Transverse colon (tissue), 4 donors: Measurements from ENCODE around the gene ARID3A. TPM values are rescaled to one million over a fixed set of nuclear protein-coding genes. Genes with fewer than 3 reads are reported as not detected.
A peak's percentile ranks its signal among the peaks of the same experiment; 100 is the strongest.

ENCODE experiments used
- DNase-seq: peaks from one replicate; pipeline ENCODE4 v3.0.0-alpha.2; 2019
- H3K27ac ChIP-seq, 4 donors: fragments of 200-600 bp; sonication (generic); 2 replicates each; pipeline ENCODE4 v1.5.1; 2016 to 2018; ENCODE audit warnings: inconsistent platforms in 4 of 4
- H3K27me3 ChIP-seq: fragments of 200-600 bp; sonication (generic); 2 replicates; pipeline ENCODE4 v1.5.1; 2017; ENCODE audit warnings: inconsistent platforms
- H3K36me3 ChIP-seq, 4 donors: fragments of 200-600 bp; sonication (generic); 2 replicates each; pipeline ENCODE4 v1.5.1; 2017 to 2019; ENCODE audit warnings: inconsistent platforms in 4 of 4
- H3K4me1 ChIP-seq, 4 donors: fragments of 200-600 bp; sonication (generic); 2 replicates each; pipeline ENCODE4 v1.5.1; 2017 to 2020; ENCODE audit warnings: inconsistent platforms in 4 of 4
- H3K4me3 ChIP-seq, 4 donors: fragments of 200-600 bp; sonication (generic); 1 replicate in 1 of 4; 2 replicates in 3 of 4; pipeline versions ENCODE4 v1.5.1 to v1.6.1; 2017 to 2019; ENCODE audit warnings: inconsistent platforms in 4 of 4
- H3K9me3 ChIP-seq, 2 donors: fragments of 200-600 bp; sonication (generic); 2 replicates each; pipeline ENCODE4 v1.5.1; 2017 to 2019; ENCODE audit warnings: inconsistent platforms in 2 of 2
- EP300 ChIP-seq: sonication (generic); formaldehyde crosslinking; IDR thresholded peaks from one replicate; pipeline ENCODE4 v1.6.1; 2017; ENCODE audit warnings: antibody characterized with exemption, low read depth
- POLR2A ChIP-seq: fragments of 450-650 bp; IDR thresholded peaks from one replicate; pipeline ENCODE4 v1.6.1; 2016; ENCODE audit warnings: antibody characterized with exemption, mild to moderate bottlenecking, moderate library complexity
- POLR2AphosphoS5 ChIP-seq, 3 donors: sonication (generic); formaldehyde crosslinking; IDR thresholded peaks; one replicate each; pipeline ENCODE4 v1.6.1; 2016; ENCODE audit warnings: antibody characterized with exemption in 3 of 3
- WGBS, 2 donors: methylation state at CpG; one replicate each; pipeline ENCODE4 v1.1.5; 2018; ENCODE audit warnings: low coverage in 1 of 2; 5-methylcytosine and 5-hydroxymethylcytosine counted together
- in situ Hi-C, 4 donors: fragments of 200-750 bp; cut with MboI; loops; one replicate each; pipeline versions ENCODE4 v1.15.0 to v1.15.1; 2017; ENCODE audit warnings: low sequenced_read_pairs in 3 of 4, low pct_ligation_motif_present in 1 of 4, low pct_unique_long_range_greater_than_20kb in 1 of 4
- intact Hi-C: fragments of 100-400 bp; cut with DNase I; formaldehyde crosslinking; loops from one replicate; pipeline ENCODE4 v1.15.1; 2023; ENCODE audit warnings: low total_unique reads
- total RNA-seq, 4 donors: library from RNA; depleted of rRNA; stranded (reverse); fragments of >200 nt; gene quantifications; one replicate each; pipeline ENCODE4 v1.1.0, GENCODE V29; 2016
- TF ChIP-seq, protein P1 (sequence below), 5 experiments: fragments of 200-600 bp in 3 of 5; fragments of 450-650 bp in 2 of 5; sonication (generic) in 3 of 5; IDR thresholded peaks; 1 replicate in 2 of 5; 2 replicates in 3 of 5; pipeline ENCODE4 v1.5.1; 2016 to 2017; ENCODE audit warnings: antibody characterized with exemption in 5 of 5, inconsistent platforms in 3 of 5, mild to moderate bottlenecking in 2 of 5, moderate library complexity in 1 of 5

The ARID3A gene
- total RNA-seq, 4 donors from 2014 or later = 2.2 to 8.7 (median 4.3) TPM

- peaks cover 0 to 1% (median 0%) of the 10 kb centered on the region in 4 donors for H3K4me1 ChIP-seq
- H3K9me3 ChIP-seq = no peaks in the 10 kb centered on the region
- intact Hi-C loops (no loop called here), in situ Hi-C loops (no loop called here)
- 51% methylated on average over 27 of the region's 27 CpGs; no CpG with 5 or more reads in 1 of the 2 donors for WGBS, 2 donors
- peaks cover 0 to 18% (median 8%) of the 10 kb centered on the region in 4 donors for H3K36me3 ChIP-seq
- DNase-seq = no peak
- TF ChIP-seq, protein P1, sequence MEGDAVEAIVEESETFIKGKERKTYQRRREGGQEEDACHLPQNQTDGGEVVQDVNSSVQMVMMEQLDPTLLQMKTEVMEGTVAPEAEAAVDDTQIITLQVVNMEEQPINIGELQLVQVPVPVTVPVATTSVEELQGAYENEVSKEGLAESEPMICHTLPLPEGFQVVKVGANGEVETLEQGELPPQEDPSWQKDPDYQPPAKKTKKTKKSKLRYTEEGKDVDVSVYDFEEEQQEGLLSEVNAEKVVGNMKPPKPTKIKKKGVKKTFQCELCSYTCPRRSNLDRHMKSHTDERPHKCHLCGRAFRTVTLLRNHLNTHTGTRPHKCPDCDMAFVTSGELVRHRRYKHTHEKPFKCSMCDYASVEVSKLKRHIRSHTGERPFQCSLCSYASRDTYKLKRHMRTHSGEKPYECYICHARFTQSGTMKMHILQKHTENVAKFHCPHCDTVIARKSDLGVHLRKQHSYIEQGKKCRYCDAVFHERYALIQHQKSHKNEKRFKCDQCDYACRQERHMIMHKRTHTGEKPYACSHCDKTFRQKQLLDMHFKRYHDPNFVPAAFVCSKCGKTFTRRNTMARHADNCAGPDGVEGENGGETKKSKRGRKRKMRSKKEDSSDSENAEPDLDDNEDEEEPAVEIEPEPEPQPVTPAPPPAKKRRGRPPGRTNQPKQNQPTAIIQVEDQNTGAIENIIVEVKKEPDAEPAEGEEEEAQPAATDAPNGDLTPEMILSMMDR (IDR thresholded peaks at IDR 0.05) = no peak
- TF ChIP-seq EP300 = no peak
- TF ChIP-seq POLR2AphosphoS5 (IDR thresholded peaks at IDR 0.05) = no peak
- TF ChIP-seq POLR2A = no peak
- peaks cover 16% of the 10 kb centered on the region for H3K27me3 ChIP-seq
- no peak overlapping the region for H3K4me3 ChIP-seq
- no peak overlapping the region for H3K27ac ChIP-seq
Measured at GRCh38 chr19:1006711-1007398, 81.0 kb downstream of the ARID3A start.

DNA sequence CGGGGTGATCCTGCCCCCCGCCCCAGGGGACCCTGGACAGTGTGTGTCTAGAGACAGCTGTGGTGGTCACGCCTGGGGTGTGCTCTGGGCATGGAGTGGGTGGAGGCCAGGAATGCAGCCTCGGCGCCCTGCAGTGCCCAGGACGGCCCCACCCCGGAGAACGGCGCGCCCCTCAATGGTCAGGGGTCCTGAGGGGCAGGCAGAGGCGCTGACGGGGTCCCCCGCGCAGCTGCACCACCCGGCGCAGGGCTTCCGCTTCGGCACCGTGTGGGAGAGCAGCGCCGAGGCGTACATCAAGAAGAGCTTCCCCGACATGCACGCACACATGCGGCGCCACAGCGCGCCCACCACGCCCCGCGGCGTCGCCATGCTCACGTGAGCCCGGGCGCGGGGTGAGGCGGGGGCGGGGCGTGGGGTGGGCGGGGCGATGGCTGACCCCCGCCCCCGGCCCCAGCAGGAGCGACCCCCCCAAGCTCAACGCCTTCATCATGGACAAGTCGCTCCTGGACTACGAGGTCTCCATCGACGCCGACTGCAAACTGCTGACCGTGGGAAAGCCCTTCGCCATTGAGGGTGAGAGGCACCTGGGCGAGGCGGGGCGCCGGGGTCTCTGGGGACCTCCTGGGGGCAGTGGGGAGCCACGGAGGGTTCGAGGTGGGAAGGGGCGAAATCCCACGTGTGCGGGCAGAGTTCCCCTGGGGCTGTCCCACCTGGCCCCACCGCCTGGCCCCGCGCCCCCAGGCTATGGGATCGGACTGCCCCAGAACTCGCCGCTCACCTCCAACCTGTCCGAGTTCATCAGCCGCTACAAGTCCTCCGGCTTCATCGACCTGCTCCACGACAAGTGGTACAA lies 81.8 kb downstream of the ARID3A start:
- TF ChIP-seq POLR2AphosphoS5 (IDR thresholded peaks at IDR 0.05) = no peak
- no peak for TF ChIP-seq EP300
- Histone ChIP-seq H3K36me3 (peaks cover 0 to 24% (median 15%) of the 10 kb centered on the region in 4 donors), H3K4me3 (no peak overlapping the region), H3K9me3 (no peaks in the 10 kb centered on the region), H3K27ac (no peak overlapping the region), H3K27me3 (peaks cover 10% of the 10 kb centered on the region), H3K4me1 (no peaks in the 10 kb centered on the region)
- 91% methylated on average over 52 of the region's 73 CpGs; no CpG with 5 or more reads in 1 of the 2 donors for WGBS, 2 donors
- no peak for DNase-seq
- in situ Hi-C loops = no loop called here
- intact Hi-C loops = no loop called here

DNA sequence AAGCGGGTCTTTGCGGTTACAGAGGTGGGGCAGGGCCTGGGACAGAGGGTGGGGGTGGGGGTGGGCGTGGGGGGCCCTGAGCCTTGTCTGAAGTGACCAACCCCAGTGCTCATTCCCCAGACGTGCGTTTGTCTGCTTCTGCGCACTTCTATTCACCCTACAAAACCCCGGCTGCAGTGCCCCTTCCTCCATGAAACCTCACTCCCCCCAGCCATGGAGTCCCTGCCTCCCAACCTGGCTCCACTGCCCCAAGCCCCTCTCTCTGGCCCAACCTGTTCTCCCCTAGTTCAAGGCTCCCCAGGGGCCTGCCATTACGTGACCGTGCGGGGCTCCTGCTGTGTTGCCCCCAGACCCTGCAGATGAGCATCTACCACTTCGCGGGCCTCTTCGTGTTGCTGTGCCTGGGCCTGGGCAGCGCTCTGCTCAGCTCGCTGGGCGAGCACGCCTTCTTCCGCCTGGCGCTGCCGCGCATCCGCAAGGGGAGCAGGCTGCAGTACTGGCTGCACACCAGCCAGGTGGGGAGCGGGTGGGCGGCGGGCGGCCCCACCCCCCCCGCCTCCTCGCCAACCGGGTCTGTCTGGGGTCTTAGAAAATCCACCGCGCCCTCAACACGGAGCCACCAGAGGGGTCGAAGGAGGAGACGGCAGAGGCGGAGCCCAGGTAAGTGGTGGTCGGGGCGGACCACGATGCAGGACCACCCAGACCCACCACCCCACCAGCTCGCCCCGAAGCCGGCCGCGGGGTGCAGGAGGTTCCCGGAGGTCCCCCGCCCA lies 82.6 kb downstream of the ARID3A start:
- in situ Hi-C loops = no loop called here
- 90% methylated on average over 2 to 38 of the region's 45 CpGs for WGBS, 2 donors

More for the DNA sequence above, 82.6 kb downstream of the ARID3A start:
- Histone ChIP-seq H3K4me1 (no peaks in the 10 kb centered on the region), H3K27ac (peak overlapping the region; percentile 42 to 70 (median 56)), H3K27me3 (peaks cover 2% of the 10 kb centered on the region), H3K9me3 (no peaks in the 10 kb centered on the region), H3K36me3 (peaks cover 0 to 27% (median 15%) of the 10 kb centered on the region in 4 donors), H3K4me3 (no peak overlapping the region)
- TF ChIP-seq, protein P1 (IDR thresholded peaks at IDR 0.05) = no peak
- TF ChIP-seq POLR2A = no peak
- TF ChIP-seq POLR2AphosphoS5 (IDR thresholded peaks at IDR 0.05) = no peak
- intact Hi-C loops = no loop called here
- no peak for DNase-seq
